GM19395 (cell line): ENCODE data around the gene GATA5.
"Not testable (repeated sequence)": the region's sequence is repeated elsewhere in the genome, so short reads cannot be mapped to it uniquely, and the experiment has no call there.

Experiments
- ATAC-seq: cut with Tn5 transposase; IDR thresholded peaks from one replicate; pipeline ENCODE4 v1.9.1; 2021; ENCODE audit warnings: mild to moderate bottlenecking, moderate library complexity; ENCODE audit not compliant: unreplicated experiment

The GATA5 gene

DNA sequence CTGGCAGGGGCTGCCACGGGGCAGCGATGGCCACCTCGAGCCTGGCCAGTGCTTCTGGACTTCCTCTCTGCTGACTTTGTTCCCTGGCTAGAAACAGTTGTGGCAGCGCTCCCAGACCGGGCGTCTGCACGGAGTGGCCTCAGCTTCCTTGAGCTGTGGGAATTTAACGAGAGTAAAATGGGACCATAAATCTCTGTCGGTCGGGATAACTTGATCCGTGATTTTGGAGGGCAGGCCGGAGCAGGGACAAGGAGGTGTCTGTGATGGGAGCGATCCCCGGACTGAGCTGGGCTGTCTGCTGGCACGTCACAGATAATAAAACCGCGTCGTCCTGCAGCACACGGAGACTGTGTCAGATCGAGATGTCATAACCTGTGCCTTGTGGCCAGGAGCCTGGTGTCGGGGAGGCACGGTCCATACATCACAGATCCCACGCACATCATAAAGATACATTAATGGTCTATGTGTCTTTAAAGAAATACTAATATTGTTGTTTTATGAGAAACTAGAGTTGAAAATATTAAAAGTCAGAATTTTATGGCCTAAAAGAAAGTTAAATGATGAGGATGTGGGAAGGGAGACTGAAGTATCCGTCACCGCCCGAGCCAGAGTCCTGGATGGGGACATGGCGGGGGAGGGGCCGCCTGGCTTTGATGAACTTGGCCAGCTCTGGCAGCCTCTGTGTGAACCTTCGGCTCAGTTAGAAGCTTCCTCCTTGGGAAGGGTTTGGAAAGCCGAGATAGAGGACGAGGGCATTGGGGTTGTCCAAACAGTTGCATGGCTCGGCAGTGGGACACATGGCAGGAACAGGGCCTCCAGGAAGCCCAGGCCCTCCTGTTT lies 41.9 kb downstream of the GATA5 start:
- ATAC-seq, result no peak

GRCh38 chr20:62430866-62431447 lies 44.8 kb downstream of the GATA5 start:
- no peak for ATAC-seq

DNA sequence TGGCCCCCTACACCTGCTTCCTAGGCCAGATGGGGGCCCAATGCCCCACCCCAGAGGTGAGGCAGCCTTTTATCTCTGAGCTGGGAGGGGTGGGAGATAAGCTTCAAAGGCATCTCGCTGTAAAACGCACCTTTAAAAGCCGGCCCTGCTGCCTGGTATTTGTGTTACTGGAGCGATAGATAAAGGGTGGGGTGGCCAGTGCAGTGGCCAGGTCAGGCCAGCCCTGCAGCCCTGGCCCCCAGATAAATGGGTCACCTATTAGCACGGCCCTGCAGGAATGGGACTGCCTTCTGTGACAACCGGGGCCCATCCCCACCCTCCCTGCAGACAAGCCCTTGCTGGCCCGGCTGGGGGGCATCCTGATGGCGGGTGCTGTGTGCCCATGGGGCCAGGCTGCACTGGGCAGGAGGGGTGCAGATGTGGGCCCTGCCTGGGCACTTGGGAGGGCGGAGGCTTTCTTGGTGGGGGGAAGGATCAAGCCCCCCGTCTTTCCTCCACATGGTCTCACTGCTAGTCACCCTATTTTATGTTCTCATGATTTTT lies 45.4 kb downstream of the GATA5 start:
- no peak for ATAC-seq

- no peak for ATAC-seq
These were observed 46.1 kb downstream of the GATA5 start for GRCh38 chr20:62429455-62430310.

- no peak for ATAC-seq
These were observed 47.1 kb downstream of the GATA5 start for GRCh38 chr20:62428396-62429295.

GRCh38 chr20:62428002-62428372 lies 47.8 kb downstream of the GATA5 start:
- ATAC-seq, result no peak

DNA sequence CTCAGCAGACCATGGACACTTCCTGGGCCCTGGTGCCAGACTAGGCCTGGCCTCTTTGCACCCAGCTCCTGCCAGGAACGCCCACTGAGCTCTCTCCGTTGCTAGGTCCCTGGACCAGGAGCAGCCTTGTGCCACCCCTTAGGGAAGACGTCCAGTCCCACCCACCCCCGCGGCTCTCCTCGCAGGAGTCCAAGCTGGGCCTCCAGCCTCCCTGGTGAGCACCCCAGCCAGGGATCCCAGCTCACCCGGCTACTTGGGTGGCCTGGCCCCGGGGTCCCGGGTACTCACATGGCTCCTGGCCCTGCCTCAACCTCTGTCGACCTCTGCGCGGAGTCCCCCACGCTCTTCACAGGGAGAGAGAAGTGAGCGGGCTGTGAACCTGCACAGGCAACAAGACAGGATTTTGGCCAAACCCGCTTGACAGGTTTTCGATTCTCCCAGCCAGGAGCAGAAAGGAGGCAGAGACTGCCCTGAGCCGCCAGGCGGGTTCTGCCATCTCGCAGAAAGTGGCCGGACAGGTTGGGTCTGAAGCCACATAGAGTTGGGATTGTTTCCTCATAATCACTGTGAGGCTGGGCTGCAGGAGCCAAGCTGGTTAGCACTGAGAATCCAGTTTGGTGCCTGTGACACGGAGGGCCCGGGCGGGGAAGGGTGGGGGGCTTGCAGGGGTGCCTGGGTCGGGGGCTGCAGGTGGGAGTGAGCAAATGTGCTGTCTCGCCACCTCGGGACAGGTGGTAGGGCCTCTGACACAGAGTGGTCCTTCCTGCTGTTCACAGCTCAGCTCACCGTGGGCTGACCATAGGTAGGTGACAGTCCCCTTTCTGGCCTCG lies 48.4 kb downstream of the GATA5 start, which contains the start of gene RBBP8NL:
RBBP8NL (minus strand) TSS at position 368 of the 830 bp plus-strand sequence. CDS start 7,892 bp downstream, outside the sequence.
- ATAC-seq, result no peak

- no peak for ATAC-seq
These were observed 49.1 kb downstream of the GATA5 start for GRCh38 chr20:62426699-62427131.

DNA sequence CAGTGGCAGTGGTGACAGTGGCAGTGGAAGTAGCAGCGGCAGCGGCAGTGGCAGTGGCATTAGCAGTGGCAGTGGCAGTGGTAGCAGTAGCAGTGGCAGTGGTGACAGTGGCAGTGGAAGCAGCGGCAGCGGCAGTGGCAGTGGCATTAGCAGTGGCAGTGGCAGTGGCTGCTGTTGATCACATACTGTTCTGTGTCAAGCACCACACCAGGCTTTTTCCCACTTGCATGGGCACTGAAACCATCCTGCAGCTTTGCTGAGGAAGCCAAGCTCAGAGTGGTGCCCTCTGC lies 49.8 kb downstream of the GATA5 start:
- not testable (repeated sequence) for ATAC-seq

DNA sequence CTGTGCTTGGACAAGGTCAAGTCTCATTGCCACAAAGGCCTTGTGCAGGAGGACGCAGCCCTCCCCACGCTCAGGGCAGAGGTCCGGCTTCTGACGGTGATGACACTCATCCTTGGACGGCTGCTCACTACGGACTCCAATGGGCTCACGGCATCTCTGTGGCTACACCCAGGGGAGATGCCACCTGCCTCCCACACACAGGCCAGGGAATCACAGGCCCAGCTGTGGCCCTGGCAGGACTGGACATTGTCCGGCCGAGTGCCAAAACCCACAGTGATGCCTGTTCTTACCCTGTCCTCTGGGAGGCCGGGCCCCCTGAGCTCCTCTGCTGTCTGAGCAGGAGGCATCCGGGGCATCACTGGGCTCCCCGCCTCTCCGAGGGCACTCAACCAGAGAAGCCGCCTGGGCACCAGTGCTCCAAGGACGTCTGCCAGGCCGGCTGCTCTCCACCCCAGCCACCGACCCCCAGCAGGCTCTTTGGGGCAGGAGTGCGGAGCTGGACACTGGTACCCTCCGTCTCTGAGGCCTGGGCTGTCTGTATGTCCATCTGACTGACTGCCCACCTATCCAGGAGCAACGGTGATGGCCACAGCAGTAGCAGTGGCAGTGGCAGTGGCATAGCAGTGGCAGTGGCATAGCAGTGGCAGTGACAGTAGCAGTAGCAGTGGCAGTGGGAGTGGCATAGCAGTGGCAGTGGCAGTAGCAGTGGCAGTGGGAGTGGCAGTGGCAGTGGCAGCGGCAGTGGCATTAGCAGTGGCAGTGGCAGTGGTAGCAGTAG lies 50.3 kb downstream of the GATA5 start:
- ATAC-seq, result no peak

DNA sequence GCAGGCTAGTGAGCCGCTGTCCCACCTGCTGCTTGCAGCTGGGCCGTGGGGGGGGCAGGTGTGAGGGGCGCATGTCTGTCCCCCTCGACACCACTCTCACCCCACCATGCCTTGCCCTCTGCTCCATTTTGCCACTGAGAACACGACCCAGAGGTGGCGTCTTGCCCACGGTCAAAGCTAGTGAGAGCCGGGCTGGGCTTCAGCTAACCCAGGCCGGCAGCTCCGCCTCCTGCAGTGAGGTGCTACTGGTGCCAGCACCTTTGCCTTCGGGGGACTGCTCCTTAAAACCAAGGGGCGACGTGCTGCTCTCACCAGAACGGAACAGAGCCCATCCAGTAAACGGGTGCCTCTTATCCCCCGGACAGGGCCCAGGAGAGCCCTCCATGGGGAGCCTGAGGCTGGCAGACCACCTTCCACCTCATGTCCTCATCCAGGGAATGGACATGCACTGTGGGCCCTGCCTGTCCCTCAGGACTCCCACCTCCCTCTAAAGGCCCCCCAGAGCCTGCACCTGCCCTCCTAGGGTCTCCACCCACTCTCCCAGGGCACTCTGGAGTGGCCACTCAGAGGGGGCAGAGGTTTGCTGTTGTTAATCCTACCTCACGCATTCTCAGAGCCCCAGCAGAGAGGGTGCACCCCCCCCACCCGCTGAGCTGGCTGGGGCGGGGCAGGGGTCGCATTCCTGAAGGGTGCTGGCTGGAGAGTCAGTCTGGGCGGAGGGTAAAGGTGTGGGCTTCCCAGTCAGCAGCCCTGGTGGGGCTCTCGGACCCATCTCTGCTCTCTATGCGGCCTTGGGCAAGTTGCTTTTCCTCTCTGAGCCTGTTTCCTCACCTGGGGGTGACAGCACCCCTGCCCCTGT lies 51.3 kb downstream of the GATA5 start:
- ATAC-seq, result no peak

- no peak for ATAC-seq
These were observed 52.5 kb downstream of the GATA5 start for GRCh38 chr20:62423326-62423706.

GRCh38 chr20:62422636-62423325 lies 53.0 kb downstream of the GATA5 start:
- ATAC-seq, result no peak

- no peak for ATAC-seq
These were observed 54.1 kb downstream of the GATA5 start for GRCh38 chr20:62421716-62421990.

GRCh38 chr20:62420846-62421715 lies 54.7 kb downstream of the GATA5 start:
- ATAC-seq, result no peak

DNA sequence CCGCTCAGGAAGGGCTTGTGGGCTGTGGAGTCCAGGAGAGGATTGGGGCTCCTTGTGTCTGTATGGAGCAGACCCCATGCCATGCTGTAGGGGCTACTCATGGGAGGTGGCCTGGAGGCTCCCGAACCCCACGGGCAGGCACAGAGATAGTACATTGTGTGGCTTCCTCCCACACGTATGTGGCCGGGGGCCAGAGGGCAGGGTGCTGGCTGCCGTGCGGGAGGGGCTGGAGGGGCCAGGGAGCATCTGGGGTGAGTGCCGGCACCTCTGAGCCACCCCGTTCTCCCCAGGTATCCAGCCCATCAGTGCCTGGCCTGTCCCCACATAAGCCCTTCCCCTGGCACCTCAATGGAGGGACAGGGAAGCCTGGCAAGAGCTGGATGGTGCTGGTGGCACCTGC lies 56.0 kb downstream of the GATA5 start:
- ATAC-seq, result no peak
